Germinal center (tissue), 1 donor: ENCODE data around the gene ELMOD3.
"Not testable (repeated sequence)": the region's sequence is repeated elsewhere in the genome, so short reads cannot be mapped to it uniquely, and the experiment has no call there.

Experiments
- DNase-seq: peaks from one replicate; pipeline ENCODE4 v3.0.0; 2012; ENCODE audit warnings: mixed read lengths, low spot score

ELMOD3 gene

GRCh38 chr2:85401464-85401805 lies 46.9 kb downstream of the ELMOD3 start:
- DNase-seq = no peak

- no peak for DNase-seq
Measured at GRCh38 chr2:85401844-85402243, 47.3 kb downstream of the ELMOD3 start.

- DNase-seq = no peak
Measured at GRCh38 chr2:85405201-85406059, 50.9 kb downstream of the ELMOD3 start.

- DNase-seq = peak; percentile 70
Measured at GRCh38 chr2:85409845-85410583, 55.4 kb downstream of the ELMOD3 start, which contains the start of gene CAPG. CAPG (minus strand) TSS chr2:85410366; CDS start chr2:85402145, 8,221 bp downstream.

- DNase-seq = no peak
Measured at GRCh38 chr2:85410584-85411404, 56.2 kb downstream of the ELMOD3 start.

GRCh38 chr2:85411405-85411748 lies 56.8 kb downstream of the ELMOD3 start:
- DNase-seq = no peak

GRCh38 chr2:85413592-85414420 lies 59.2 kb downstream of the ELMOD3 start:
- DNase-seq = no peak

GRCh38 chr2:85414421-85414759 lies 59.8 kb downstream of the ELMOD3 start:
- not testable (repeated sequence) for DNase-seq

GRCh38 chr2:85414761-85415553 lies 60.4 kb downstream of the ELMOD3 start:
- DNase-seq = no peak

GRCh38 chr2:85415980-85416650 lies 61.5 kb downstream of the ELMOD3 start:
- DNase-seq = no peak

GRCh38 chr2:85418132-85419008 lies 63.8 kb downstream of the ELMOD3 start, which contains the start of gene SH2D6:
SH2D6 (plus strand) TSS chr2:85418714; CDS start chr2:85429466, 10,752 bp downstream.
- DNase-seq = peak; percentile 90

GRCh38 chr2:85419009-85419675 lies 64.6 kb downstream of the ELMOD3 start:
- DNase-seq = no peak

- DNase-seq = peak; percentile 91
Measured at GRCh38 chr2:85420536-85421259, 66.1 kb downstream of the ELMOD3 start.

- no peak for DNase-seq
Measured at GRCh38 chr2:85421260-85422071, 66.9 kb downstream of the ELMOD3 start.

GRCh38 chr2:85422072-85422457 lies 67.5 kb downstream of the ELMOD3 start:
- no peak for DNase-seq

- DNase-seq = no peak
Measured at GRCh38 chr2:85423525-85423924, 69.0 kb downstream of the ELMOD3 start.

GRCh38 chr2:85425588-85425987 lies 71.0 kb downstream of the ELMOD3 start:
- no peak for DNase-seq
